ENCODE results near the gene FLRT1. TPM values are rescaled to one million over a fixed set of nuclear protein-coding genes. Genes with fewer than 3 reads are reported as not detected.

The FLRT1 gene
- total and polyA plus RNA-seq, 2 experiments from 2014 or later = 0.76 to 1.1 TPM

DNA sequence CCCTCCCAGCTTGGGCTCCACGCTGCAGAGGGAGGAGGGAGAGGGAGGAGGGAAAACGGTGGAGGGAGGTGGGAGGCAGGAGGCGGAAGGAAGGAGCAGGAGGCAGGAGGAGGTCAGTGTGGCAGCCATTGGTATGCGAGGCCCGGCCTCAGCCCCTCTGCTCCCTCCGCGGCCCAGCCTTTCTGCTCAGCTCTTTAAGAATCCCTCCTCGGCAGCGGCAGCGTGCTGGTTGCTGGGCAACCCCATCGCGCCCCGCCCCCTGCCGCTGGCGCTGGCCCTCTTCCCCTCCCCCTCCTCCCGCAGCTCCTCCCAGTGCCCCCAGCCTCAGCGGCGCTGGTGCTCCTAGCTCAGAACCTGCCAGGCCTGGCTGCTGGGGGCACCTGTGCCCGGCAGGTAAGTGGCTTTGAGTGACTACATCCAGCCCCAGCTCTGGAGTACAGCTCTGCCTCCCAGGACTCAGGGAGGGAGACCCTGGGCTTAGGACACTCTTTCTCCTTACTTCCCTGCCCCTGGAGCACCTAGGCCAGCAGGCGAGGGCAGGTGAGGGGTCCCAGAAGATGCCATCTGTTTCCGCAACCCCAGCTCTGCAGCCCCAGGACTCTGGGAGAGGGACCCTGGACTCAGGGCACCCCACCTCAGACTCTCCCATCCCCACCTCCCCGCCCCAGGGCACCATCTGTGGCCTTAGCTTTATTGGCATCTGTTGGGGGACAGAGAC lies 7.2 kb upstream of the FLRT1 start:
- Histone ChIP-seq H3K36me3 (ENCODE audit: insufficient read depth) (no peaks in the 10 kb centered on the region), H3K27me3 (ENCODE audit: insufficient read depth) (peaks cover 49% of the 10 kb centered on the region), H3K4me1 (ENCODE audit: insufficient read depth) (peaks cover 52% of the 10 kb centered on the region), H2AFZ (no peak overlapping the region), H3K4me2 (peak overlapping the region; percentile 72), H3K27ac (ENCODE audit: low read depth) (no peak overlapping the region), H3K79me2 (replicated peaks; ENCODE audit: insufficient read depth) (no peaks in the 10 kb centered on the region), H3F3A (replicated peaks; ENCODE audit: low read depth) (peaks cover 22% of the 10 kb centered on the region), H4K20me1 (replicated peaks; ENCODE audit: insufficient read depth) (no peaks in the 10 kb centered on the region; the same call in 1 of the 2 replicates), H3K4me3 (peak overlapping the region; percentile 41), H3K9me2 (ENCODE audit: insufficient read depth) (no peaks in the 10 kb centered on the region)
- TF ChIP-seq CREB1 (CRISPR knock-in tag; IDR thresholded peaks at IDR 0.05; ENCODE audit: low read depth) = 0 out of 2 replicates have a peak, but pooled peaks have one; percentile 21
- TF ChIP-seq, protein P1, sequence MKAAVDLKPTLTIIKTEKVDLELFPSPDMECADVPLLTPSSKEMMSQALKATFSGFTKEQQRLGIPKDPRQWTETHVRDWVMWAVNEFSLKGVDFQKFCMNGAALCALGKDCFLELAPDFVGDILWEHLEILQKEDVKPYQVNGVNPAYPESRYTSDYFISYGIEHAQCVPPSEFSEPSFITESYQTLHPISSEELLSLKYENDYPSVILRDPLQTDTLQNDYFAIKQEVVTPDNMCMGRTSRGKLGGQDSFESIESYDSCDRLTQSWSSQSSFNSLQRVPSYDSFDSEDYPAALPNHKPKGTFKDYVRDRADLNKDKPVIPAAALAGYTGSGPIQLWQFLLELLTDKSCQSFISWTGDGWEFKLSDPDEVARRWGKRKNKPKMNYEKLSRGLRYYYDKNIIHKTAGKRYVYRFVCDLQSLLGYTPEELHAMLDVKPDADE (IDR thresholded peaks at IDR 0.05) = no peak
- H3K27me3 Mint-ChIP-seq (ENCODE audit: insufficient read depth, low read depth, poor library complexity) = peaks cover 72% of the 10 kb centered on the region
- peak; percentile 96 for DNase-seq (ENCODE audit: low spot score)
- H3K4me3 Mint-ChIP-seq = no peak overlapping the region
- peaks cover 4% of the 10 kb centered on the region; the same call in 1 of the 3 replicates for H3K36me3 Mint-ChIP-seq (ENCODE audit: low read depth)
- peaks cover 51% of the 10 kb centered on the region for H3K4me1 Mint-ChIP-seq
- ATAC-seq = peak; percentile 75
- no peak overlapping the region for H3K27ac Mint-ChIP-seq
- H3K9me3 Mint-ChIP-seq = no peaks in the 10 kb centered on the region; the same call in 2 of the 3 replicates

DNA sequence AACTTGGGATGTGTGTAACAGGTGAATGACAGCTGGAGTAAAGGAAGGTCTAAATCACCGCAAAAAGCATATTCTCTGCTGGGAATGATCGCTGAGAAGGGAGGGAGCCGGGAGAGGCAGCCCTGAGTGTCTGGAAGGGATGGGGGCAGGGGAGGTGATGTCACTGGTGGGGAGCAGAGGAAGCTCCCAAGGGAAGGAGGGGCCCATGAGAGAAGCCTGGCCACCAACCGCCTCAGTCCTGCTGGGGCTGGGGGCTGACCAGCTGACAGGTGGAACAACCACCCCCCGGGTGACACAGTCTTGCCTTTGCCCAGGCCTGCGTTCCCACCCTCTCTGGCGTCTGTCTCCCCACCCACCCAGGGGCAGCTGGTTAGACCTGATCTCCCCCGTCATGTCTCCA lies 6.0 kb upstream of the FLRT1 start:
- H3K36me3 Mint-ChIP-seq (ENCODE audit: low read depth) = peaks cover 4% of the 10 kb centered on the region; the same call in 1 of the 3 replicates
- Histone ChIP-seq H4K20me1 (replicated peaks; ENCODE audit: insufficient read depth) (no peaks in the 10 kb centered on the region; the same call in 1 of the 2 replicates), H2AFZ (no peak overlapping the region), H3K4me1 (ENCODE audit: insufficient read depth) (peaks cover 48% of the 10 kb centered on the region), H3K4me2 (peak overlapping the region; percentile 72; the same call in 1 of the 2 replicates), H3K36me3 (ENCODE audit: insufficient read depth) (no peaks in the 10 kb centered on the region), H3K27ac (ENCODE audit: low read depth) (no peak overlapping the region), H3K79me2 (replicated peaks; ENCODE audit: insufficient read depth) (no peaks in the 10 kb centered on the region), H3K27me3 (ENCODE audit: insufficient read depth) (peaks cover 61% of the 10 kb centered on the region), H3F3A (replicated peaks; ENCODE audit: low read depth) (peaks cover 14% of the 10 kb centered on the region), H3K4me3 (no peak overlapping the region), H3K9me2 (ENCODE audit: insufficient read depth) (no peaks in the 10 kb centered on the region)
- H3K27ac Mint-ChIP-seq = no peak overlapping the region
- H3K27me3 Mint-ChIP-seq (ENCODE audit: insufficient read depth, low read depth, poor library complexity) = peaks cover 77% of the 10 kb centered on the region
- DNase-seq (ENCODE audit: low spot score) (no peak), ATAC-seq (no peak)
- peaks cover 49% of the 10 kb centered on the region for H3K4me1 Mint-ChIP-seq
- peaks cover 3% of the 10 kb centered on the region; the same call in 2 of the 3 replicates for H3K9me3 Mint-ChIP-seq
- H3K4me3 Mint-ChIP-seq = peak overlapping the region; percentile 33; the same call in 1 of the 3 replicates
- TF ChIP-seq NANOG (IDR thresholded peaks at IDR 0.05; ENCODE audit: borderline replicate concordance) (no peak), STAT1 (IDR thresholded peaks at IDR 0.05; ENCODE audit: unreplicated experiment) (no peak), ZNF331 (CRISPR knock-in tag; IDR thresholded peaks at IDR 0.05; ENCODE audit: low read depth) (no peak)
- TF ChIP-seq, protein P2, sequence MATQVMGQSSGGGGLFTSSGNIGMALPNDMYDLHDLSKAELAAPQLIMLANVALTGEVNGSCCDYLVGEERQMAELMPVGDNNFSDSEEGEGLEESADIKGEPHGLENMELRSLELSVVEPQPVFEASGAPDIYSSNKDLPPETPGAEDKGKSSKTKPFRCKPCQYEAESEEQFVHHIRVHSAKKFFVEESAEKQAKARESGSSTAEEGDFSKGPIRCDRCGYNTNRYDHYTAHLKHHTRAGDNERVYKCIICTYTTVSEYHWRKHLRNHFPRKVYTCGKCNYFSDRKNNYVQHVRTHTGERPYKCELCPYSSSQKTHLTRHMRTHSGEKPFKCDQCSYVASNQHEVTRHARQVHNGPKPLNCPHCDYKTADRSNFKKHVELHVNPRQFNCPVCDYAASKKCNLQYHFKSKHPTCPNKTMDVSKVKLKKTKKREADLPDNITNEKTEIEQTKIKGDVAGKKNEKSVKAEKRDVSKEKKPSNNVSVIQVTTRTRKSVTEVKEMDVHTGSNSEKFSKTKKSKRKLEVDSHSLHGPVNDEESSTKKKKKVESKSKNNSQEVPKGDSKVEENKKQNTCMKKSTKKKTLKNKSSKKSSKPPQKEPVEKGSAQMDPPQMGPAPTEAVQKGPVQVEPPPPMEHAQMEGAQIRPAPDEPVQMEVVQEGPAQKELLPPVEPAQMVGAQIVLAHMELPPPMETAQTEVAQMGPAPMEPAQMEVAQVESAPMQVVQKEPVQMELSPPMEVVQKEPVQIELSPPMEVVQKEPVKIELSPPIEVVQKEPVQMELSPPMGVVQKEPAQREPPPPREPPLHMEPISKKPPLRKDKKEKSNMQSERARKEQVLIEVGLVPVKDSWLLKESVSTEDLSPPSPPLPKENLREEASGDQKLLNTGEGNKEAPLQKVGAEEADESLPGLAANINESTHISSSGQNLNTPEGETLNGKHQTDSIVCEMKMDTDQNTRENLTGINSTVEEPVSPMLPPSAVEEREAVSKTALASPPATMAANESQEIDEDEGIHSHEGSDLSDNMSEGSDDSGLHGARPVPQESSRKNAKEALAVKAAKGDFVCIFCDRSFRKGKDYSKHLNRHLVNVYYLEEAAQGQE (IDR thresholded peaks at IDR 0.05; ENCODE audit: unreplicated experiment) = no peak
- TF ChIP-seq, protein P3, sequence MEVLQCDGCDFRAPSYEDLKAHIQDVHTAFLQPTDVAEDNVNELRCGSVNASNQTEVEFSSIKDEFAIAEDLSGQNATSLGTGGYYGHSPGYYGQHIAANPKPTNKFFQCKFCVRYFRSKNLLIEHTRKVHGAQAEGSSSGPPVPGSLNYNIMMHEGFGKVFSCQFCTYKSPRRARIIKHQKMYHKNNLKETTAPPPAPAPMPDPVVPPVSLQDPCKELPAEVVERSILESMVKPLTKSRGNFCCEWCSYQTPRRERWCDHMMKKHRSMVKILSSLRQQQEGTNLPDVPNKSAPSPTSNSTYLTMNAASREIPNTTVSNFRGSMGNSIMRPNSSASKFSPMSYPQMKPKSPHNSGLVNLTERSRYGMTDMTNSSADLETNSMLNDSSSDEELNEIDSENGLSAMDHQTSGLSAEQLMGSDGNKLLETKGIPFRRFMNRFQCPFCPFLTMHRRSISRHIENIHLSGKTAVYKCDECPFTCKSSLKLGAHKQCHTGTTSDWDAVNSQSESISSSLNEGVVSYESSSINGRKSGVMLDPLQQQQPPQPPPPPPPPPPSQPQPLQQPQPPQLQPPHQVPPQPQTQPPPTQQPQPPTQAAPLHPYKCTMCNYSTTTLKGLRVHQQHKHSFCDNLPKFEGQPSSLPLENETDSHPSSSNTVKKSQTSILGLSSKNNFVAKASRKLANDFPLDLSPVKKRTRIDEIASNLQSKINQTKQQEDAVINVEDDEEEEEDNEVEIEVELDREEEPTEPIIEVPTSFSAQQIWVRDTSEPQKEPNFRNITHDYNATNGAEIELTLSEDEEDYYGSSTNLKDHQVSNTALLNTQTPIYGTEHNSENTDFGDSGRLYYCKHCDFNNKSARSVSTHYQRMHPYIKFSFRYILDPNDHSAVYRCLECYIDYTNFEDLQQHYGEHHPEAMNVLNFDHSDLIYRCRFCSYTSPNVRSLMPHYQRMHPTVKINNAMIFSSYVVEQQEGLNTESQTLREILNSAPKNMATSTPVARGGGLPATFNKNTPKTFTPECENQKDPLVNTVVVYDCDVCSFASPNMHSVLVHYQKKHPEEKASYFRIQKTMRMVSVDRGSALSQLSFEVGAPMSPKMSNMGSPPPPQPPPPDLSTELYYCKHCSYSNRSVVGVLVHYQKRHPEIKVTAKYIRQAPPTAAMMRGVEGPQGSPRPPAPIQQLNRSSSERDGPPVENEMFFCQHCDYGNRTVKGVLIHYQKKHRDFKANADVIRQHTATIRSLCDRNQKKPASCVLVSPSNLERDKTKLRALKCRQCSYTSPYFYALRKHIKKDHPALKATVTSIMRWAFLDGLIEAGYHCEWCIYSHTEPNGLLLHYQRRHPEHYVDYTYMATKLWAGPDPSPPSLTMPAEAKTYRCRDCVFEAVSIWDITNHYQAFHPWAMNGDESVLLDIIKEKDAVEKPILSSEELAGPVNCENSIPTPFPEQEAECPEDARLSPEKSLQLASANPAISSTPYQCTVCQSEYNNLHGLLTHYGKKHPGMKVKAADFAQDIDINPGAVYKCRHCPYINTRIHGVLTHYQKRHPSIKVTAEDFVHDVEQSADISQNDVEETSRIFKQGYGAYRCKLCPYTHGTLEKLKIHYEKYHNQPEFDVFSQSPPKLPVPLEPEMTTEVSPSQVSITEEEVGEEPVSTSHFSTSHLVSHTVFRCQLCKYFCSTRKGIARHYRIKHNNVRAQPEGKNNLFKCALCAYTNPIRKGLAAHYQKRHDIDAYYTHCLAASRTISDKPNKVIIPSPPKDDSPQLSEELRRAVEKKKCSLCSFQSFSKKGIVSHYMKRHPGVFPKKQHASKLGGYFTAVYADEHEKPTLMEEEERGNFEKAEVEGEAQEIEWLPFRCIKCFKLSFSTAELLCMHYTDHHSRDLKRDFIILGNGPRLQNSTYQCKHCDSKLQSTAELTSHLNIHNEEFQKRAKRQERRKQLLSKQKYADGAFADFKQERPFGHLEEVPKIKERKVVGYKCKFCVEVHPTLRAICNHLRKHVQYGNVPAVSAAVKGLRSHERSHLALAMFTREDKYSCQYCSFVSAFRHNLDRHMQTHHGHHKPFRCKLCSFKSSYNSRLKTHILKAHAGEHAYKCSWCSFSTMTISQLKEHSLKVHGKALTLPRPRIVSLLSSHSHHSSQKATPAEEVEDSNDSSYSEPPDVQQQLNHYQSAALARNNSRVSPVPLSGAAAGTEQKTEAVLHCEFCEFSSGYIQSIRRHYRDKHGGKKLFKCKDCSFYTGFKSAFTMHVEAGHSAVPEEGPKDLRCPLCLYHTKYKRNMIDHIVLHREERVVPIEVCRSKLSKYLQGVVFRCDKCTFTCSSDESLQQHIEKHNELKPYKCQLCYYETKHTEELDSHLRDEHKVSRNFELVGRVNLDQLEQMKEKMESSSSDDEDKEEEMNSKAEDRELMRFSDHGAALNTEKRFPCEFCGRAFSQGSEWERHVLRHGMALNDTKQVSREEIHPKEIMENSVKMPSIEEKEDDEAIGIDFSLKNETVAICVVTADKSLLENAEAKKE (CRISPR knock-in tag; IDR thresholded peaks at IDR 0.05) = no peak
